GM18520 (cell line): ENCODE results near the gene NXPH1.

Source experiments
- ATAC-seq: cut with Tn5 transposase; IDR thresholded peaks from one replicate; pipeline ENCODE4 v1.9.1; 2021; ENCODE audit not compliant: unreplicated experiment

NXPH1 gene

GRCh38 chr7:8491544-8492489 lies 58.4 kb downstream of the NXPH1 start:
- no peak for ATAC-seq

GRCh38 chr7:8499128-8499527 lies 65.7 kb downstream of the NXPH1 start:
- no peak for ATAC-seq

DNA sequence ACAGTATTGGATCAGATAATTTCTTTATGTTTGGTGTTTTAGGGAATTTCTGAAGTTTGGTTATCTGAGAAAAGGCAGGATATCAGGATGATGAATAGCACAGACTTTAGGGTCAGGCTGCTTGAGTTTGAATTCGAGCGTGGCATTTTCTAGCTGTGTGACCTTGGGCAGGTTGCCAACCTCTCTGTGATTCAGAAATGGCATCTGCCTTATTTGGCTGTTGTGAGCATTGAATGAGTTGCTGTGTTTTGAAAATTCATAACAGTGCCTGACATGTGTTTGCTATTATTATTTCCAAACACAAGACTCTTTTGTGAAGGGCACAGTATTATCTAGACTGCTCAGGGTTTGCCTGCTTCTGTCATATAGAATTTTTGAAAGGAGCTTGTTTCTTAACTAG lies 66.9 kb downstream of the NXPH1 start:
- ATAC-seq, result no peak

- no peak for ATAC-seq
These were observed 74.2 kb downstream of the NXPH1 start for GRCh38 chr7:8507566-8507965.

- no peak for ATAC-seq
These were observed 76.2 kb downstream of the NXPH1 start for GRCh38 chr7:8509621-8510020.

DNA sequence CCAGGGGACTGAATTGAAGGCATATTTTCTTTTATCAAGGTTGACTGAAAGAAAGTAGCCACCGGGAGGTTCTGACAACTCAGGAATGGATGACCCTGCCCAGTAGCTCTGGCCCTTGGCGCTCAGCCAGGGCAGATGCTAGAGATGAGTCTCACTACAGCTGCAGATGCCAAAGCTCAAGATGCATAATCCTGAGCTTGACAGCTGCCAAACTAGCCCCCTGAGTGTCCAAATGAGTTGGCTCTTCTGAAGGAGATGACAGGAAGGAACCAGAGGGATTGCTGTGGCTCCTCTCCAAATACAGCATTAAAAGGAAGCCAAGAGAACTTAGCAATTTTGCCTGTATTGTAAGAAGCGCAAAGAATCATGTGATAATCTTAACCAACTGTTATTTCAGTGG lies 78.4 kb downstream of the NXPH1 start:
- no peak for ATAC-seq

- no peak for ATAC-seq
These were observed 81.5 kb downstream of the NXPH1 start for GRCh38 chr7:8514781-8515519.

GRCh38 chr7:8515640-8516185 lies 82.3 kb downstream of the NXPH1 start:
- no peak for ATAC-seq

DNA sequence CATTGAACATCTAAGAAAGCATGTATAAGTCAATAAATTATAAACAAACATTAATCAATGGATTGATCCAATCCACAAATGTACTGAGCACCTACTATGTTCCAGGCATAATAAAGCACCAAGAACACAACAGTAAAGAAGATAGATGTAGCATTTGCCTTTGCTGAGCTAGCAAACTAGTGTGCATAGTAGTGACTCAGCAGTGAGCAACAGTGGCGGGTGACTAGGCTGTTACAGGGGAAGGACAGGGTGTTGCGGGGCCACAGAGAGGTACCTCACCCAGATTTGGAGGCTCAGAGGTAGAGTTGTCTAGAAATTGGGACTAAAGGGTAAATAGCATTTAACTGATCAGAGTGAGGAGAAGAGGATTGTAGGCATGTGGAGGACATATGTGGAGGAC lies 83.6 kb downstream of the NXPH1 start:
- ATAC-seq, result no peak

DNA sequence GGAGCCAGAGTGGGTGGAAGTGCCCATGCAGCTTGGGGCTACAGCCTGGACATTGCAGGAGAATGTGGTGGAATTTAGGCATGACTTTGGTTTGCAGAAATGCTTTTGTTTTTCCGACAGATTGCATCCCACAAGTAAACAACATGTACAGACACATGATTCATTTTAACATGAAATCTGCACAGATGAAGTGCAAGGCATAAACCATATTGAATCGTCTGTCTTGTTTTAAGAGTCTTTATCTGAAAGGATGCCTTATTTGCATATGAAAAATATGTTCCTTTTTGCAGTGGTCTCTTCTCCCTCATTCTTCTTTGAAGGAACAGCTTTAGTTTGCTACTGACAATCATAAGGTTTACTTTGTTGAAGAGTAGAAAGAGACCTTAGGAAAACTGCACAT lies 94.9 kb downstream of the NXPH1 start:
- ATAC-seq, result no peak

DNA sequence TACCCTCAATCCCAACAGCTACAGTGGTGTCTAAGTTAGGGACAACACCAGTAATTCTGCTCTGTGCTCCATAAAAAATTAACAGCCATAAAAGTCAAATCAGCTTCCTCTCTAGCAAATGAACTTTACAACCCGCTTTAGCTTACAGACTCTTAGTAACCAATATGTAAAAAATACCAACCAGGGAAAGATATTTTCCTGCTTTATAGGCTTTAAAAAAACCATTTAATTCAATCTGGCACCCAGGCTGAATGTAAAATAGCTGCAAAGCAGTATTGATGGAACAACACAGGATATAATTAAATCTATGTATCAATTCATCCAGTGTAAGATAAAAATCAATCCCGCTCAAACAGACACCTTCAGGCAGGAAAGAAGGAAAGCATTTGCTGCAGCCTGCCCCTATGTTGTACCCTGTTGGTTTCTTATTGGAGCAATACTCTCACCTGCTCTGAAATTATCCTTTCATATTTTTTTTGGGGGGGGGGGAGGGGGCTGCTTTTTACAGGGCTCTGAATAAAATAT lies 98.6 kb downstream of the NXPH1 start:
- no peak for ATAC-seq

DNA sequence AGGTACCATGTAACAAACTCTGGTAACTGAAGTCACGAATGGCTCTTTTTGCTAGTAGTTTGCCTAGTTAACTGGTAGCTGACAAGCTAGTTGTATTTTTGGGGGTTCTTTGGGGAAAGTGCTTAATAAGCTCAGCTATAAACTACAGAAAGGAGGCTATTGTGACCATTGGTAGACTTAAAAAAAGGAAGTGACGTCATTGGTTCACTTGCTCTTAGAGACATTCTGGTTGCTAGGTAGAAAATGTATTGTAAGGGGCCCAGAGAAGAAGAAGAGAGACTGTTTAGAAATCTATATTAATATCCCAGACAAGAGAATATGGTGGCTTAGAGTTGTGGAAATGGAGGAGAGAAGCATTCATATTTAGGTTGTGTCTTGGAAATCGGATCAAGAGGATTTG lies 103.0 kb downstream of the NXPH1 start:
- ATAC-seq, result no peak

- no peak for ATAC-seq
These were observed 115.6 kb downstream of the NXPH1 start for GRCh38 chr7:8549046-8549445.

DNA sequence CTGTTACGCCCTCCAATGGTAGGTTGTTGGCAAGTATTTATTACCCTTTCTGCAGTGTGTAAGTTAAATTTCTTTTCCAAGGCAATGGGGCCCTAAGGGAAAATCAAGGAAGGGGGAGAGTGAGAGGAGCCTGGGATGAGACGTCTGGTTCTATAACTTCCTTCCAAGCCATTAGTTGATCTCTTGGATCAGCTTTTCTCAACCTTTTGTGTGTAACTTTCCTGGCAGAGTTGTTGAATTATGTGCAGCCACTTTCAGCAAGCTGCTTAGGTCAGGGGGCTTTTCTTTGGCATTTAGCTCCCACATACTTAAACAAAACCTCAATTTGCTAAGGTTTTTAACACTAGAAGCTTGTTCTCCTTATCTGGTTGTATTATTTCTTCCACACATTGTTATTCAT lies 127.1 kb downstream of the NXPH1 start:
- no peak for ATAC-seq

DNA sequence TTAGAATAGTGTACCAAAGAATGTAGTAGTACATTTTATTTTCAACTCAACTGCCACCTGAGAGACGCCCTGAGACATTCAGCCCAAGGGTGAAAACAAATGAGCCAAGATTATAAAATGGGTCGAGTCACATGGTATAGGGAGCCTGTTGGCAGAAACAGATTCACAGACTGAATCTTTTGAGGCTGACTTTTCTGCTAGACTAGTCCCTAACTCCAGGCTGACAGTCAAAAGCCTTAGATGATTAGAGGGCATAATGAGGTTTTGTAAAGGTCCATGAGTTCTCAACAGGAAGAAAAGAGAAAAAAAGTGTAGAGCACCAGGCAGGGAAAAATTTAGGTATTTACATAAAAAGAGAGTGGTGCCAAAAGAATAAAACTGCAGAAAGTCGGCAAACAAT lies 128.0 kb downstream of the NXPH1 start:
- no peak for ATAC-seq

DNA sequence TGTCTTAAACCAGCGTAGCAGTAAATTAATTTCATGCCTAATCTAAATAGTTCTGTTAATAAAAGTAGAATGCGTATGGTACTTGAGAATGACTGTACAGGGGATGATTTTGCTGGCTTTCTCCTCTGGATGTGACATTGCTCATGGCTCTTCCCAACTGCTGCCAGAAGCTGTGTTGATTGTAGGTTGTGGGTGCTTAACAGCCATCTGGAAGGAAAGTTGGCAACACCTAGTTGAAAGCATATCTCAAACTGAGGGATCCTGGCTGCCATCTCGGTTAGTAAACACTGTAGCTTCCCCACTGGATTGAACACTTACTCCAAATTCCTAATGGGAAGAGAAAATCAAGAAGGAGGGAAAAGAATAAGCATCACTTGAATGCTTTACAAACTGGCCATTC lies 130.9 kb downstream of the NXPH1 start:
- no peak for ATAC-seq

DNA sequence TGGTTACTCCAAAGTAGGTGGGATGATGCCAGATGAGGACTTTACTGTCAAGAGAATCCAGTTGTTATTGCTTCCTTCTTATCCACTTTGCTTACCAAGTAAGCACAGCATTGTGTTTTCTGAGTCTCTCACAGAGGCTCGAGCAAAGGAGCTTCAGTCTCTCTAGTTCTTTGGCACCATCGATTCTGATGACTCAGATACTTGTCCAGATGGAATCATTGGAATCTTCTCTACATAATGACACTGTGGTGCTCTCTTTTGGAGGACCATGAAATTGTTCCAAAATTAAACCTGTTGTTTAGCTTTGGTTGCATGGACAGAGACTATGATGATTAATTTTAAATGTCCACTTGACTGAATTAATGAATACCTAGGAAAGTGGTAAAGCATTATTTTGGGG lies 132.6 kb downstream of the NXPH1 start:
- ATAC-seq, result no peak

GRCh38 chr7:8567626-8568025 lies 134.2 kb downstream of the NXPH1 start:
- ATAC-seq, result no peak

DNA sequence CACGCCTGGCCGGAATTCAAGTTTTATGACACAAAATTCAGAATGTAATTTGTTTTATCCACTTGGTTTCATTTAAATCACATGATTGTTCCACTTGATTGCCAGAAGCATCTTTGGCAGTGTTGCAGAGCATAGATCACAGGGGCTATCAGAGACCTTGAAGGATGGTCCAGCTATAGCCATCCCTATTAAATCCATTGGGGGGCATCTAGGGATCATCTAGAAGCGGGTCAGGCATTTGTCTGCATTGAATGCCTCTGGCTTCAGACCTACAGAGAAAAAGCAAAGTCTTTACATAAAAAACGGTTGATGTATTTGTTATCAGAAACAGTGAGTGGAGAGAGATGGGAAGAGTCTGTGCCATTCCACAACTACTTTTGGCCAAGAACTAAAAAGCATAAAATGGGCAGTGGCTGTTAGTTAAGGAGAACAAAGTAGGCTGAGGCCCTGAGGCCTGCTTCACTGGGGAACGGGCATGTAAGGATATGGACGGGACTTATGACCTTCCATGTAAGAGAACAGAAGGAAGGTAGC lies 146.3 kb downstream of the NXPH1 start:
- no peak for ATAC-seq

- no peak for ATAC-seq
These were observed 148.4 kb downstream of the NXPH1 start for GRCh38 chr7:8581842-8582241.

GRCh38 chr7:8582728-8583127 lies 149.3 kb downstream of the NXPH1 start:
- ATAC-seq, result no peak
